DMS153 (cell line): Measurements from ENCODE around the gene ZNF524.
"Not testable (repeated sequence)": the region's sequence is repeated elsewhere in the genome, so short reads cannot be mapped to it uniquely, and the experiment has no call there.

Source experiments
- DNase-seq: peaks from one replicate; lab custom pipeline; 2025; lab: John Stamatoyannopoulos, UW

ZNF524 gene

GRCh38 chr19:55581145-55581822 is 18.8 kb upstream of the ZNF524 start:
- no peak for DNase-seq

- DNase-seq, result no peak
Observed at GRCh38 chr19:55581823-55582223, 18.3 kb upstream of the ZNF524 start.

- DNase-seq, result not testable (repeated sequence)
Observed at GRCh38 chr19:55582284-55582683, 17.8 kb upstream of the ZNF524 start.

- DNase-seq, result not testable (repeated sequence)
Observed at GRCh38 chr19:55583897-55584296, 16.2 kb upstream of the ZNF524 start.

- no peak for DNase-seq
Observed at GRCh38 chr19:55584871-55585270, 15.2 kb upstream of the ZNF524 start.

- DNase-seq, result peak; percentile 82
Observed at GRCh38 chr19:55585658-55586339, 14.3 kb upstream of the ZNF524 start.

- DNase-seq, result peak; percentile 99
Observed at GRCh38 chr19:55586976-55587668, 13.0 kb upstream of the ZNF524 start.

- DNase-seq, result no peak
Observed at GRCh38 chr19:55588738-55589137, 11.3 kb upstream of the ZNF524 start.

- DNase-seq, result no peak
Observed at GRCh38 chr19:55590109-55590508, 10.0 kb upstream of the ZNF524 start.

- no peak for DNase-seq
Observed at GRCh38 chr19:55590617-55591016, 9.5 kb upstream of the ZNF524 start.

- DNase-seq, result no peak
Observed at GRCh38 chr19:55591555-55591954, 8.5 kb upstream of the ZNF524 start.

GRCh38 chr19:55592391-55593090 is 7.5 kb upstream of the ZNF524 start:
- no peak for DNase-seq

GRCh38 chr19:55593096-55593772 is 6.9 kb upstream of the ZNF524 start:
- no peak for DNase-seq

- DNase-seq, result no peak
Observed at GRCh38 chr19:55594996-55595545, 5.0 kb upstream of the ZNF524 start.

- DNase-seq, result no peak
Observed at GRCh38 chr19:55596304-55596703, 3.8 kb upstream of the ZNF524 start.

GRCh38 chr19:55597501-55597921 is 2.6 kb upstream of the ZNF524 start:
- DNase-seq, result no peak

GRCh38 chr19:55598034-55598433 is 2.1 kb upstream of the ZNF524 start:
- no peak for DNase-seq

GRCh38 chr19:55598719-55599467 is 1.2 kb upstream of the ZNF524 start:
- DNase-seq, result peak; percentile 91

GRCh38 chr19:55599468-55599841 is 633 bp upstream of the ZNF524 start, which contains the start of gene FIZ1:
Gene FIZ1, minus strand, starts transcription at chr19:55599517. Its CDS starts 1,652 bp downstream, at chr19:55597865.
- DNase-seq, result peak; percentile 98

- DNase-seq, result no peak
Observed at GRCh38 chr19:55600662-55601028, 557 bp downstream of the ZNF524 start.

GRCh38 chr19:55601084-55601483 is 996 bp downstream of the ZNF524 start:
- no peak for DNase-seq
